H9 (cell line): ENCODE measurements around the gene MAPK7. TPM values are rescaled to one million over a fixed set of nuclear protein-coding genes. Genes with fewer than 3 reads are reported as not detected.

ENCODE experiments used
- DNase-seq: peaks from one replicate; pipeline ENCODE4 v3.0.0-alpha.2; 2017
- H2AFZ ChIP-seq: one replicate; pipeline ENCODE4 v1.6.1; 2013; ENCODE audit warnings: mild to moderate bottlenecking, low read length, control low read depth, moderate library complexity
- H2AK5ac ChIP-seq: 2 replicates; pipeline ENCODE4 v1.6.1; 2013; ENCODE audit warnings: low read length, control low read depth, mixed read lengths; ENCODE audit not compliant: insufficient read length
- H2BK120ac ChIP-seq: one replicate; pipeline ENCODE4 v1.6.1; 2013; ENCODE audit warnings: low read depth, mild to moderate bottlenecking, low read length, control low read depth, inconsistent platforms; ENCODE audit not compliant: poor library complexity, severe bottlenecking
- H2BK12ac ChIP-seq: 2 replicates; pipeline ENCODE4 v1.6.1; 2013; ENCODE audit warnings: low read length, control low read depth, mixed read lengths, low read depth; ENCODE audit not compliant: insufficient read length
- H2BK15ac ChIP-seq: 2 replicates; pipeline ENCODE4 v1.6.1; 2013; ENCODE audit warnings: low read depth, low read length, control low read depth
- H2BK20ac ChIP-seq: one replicate; pipeline ENCODE4 v1.6.1; 2013; ENCODE audit warnings: low read depth, mild to moderate bottlenecking, low read length, control low read depth, inconsistent platforms; ENCODE audit not compliant: poor library complexity, severe bottlenecking
- H2BK5ac ChIP-seq: 2 replicates; pipeline ENCODE4 v1.6.1; 2013; ENCODE audit warnings: low read length, control low read depth, mixed read lengths; ENCODE audit not compliant: insufficient read length
- H3K14ac ChIP-seq: 2 replicates; pipeline ENCODE4 v1.6.1; 2013; ENCODE audit warnings: low read length, control low read depth; ENCODE audit not compliant: insufficient read depth
- H3K18ac ChIP-seq: 2 replicates; pipeline ENCODE4 v1.6.1; 2013; ENCODE audit warnings: low read depth, mild to moderate bottlenecking, mixed read lengths, low read length, control low read depth; ENCODE audit not compliant: insufficient read length
- H3K23ac ChIP-seq: 2 replicates; pipeline ENCODE4 v1.6.1; 2013; ENCODE audit warnings: low read length, control low read depth, mixed read lengths, low read depth; ENCODE audit not compliant: insufficient read length
- H3K23me2 ChIP-seq: 2 replicates; pipeline ENCODE4 v1.6.1; 2013; ENCODE audit warnings: low read depth, mild to moderate bottlenecking, mixed read lengths, low read length, control low read depth; ENCODE audit not compliant: insufficient read length, poor library complexity, severe bottlenecking
- H3K27ac ChIP-seq: 2 replicates; pipeline ENCODE4 v1.5.1; 2013; ENCODE audit warnings: low read length, control low read depth, mixed read lengths, low read depth; ENCODE audit not compliant: insufficient read length
- H3K27me3 ChIP-seq: 2 replicates; pipeline ENCODE4 v1.6.1; 2013; ENCODE audit warnings: low read length, control low read depth, inconsistent platforms; ENCODE audit not compliant: insufficient read depth
- H3K4ac ChIP-seq: 2 replicates; pipeline ENCODE4 v1.6.1; 2013; ENCODE audit warnings: low read depth, mild to moderate bottlenecking, control low read depth, inconsistent platforms, low read length, moderate library complexity
- H3K4me1 ChIP-seq: 2 replicates; pipeline ENCODE4 v1.6.1; 2013; ENCODE audit warnings: low read length, control low read depth, inconsistent platforms; ENCODE audit not compliant: insufficient read depth
- H3K4me2 ChIP-seq: 2 replicates; pipeline ENCODE4 v1.6.1; 2013; ENCODE audit warnings: low read length, control low read depth, mixed read lengths; ENCODE audit not compliant: insufficient read length, insufficient read depth
- H3K56ac ChIP-seq: 2 replicates; pipeline ENCODE4 v1.6.1; 2013; ENCODE audit warnings: low read depth, mild to moderate bottlenecking, mixed read lengths, low read length, control low read depth; ENCODE audit not compliant: insufficient read length
- H3K79me1 ChIP-seq: 2 replicates; pipeline ENCODE4 v1.6.1; 2013; ENCODE audit warnings: low read depth, mild to moderate bottlenecking, moderate library complexity, low read length, control low read depth, inconsistent platforms; ENCODE audit not compliant: insufficient read depth, poor library complexity, severe bottlenecking
- H3K79me2 ChIP-seq: 2 replicates; pipeline ENCODE4 v1.6.1; 2013; ENCODE audit warnings: low read length, control low read depth, inconsistent platforms; ENCODE audit not compliant: insufficient read depth
- H3K9ac ChIP-seq: 2 replicates; pipeline ENCODE4 v1.6.1; 2013; ENCODE audit warnings: low read length, control low read depth, mixed read lengths; ENCODE audit not compliant: insufficient read length; ENCODE audit errors: extremely low read depth
- H3K9me3 ChIP-seq: one replicate; pipeline ENCODE4 v1.6.1; 2013; ENCODE audit warnings: low read depth, low read length, inconsistent platforms; ENCODE audit not compliant: control insufficient read depth
- H3T11ph ChIP-seq: one replicate; pipeline ENCODE4 v1.6.1; 2013; ENCODE audit warnings: mild to moderate bottlenecking, low read length, control low read depth, inconsistent platforms
- H4K20me1 ChIP-seq: one replicate; pipeline ENCODE4 v1.6.1; 2013; ENCODE audit not compliant: control insufficient read depth, insufficient read length, insufficient read depth
- H4K5ac ChIP-seq: 2 replicates; pipeline ENCODE4 v1.6.1; 2013; ENCODE audit warnings: low read depth, mild to moderate bottlenecking, mixed read lengths, low read length, control low read depth; ENCODE audit not compliant: insufficient read length
- H4K8ac ChIP-seq: replicated peaks from 2 replicates; pipeline ENCODE4 v1.6.1; 2013; ENCODE audit warnings: low read length, control low read depth, mixed read lengths, low read depth; ENCODE audit not compliant: insufficient read length
- H4K91ac ChIP-seq: 2 replicates; pipeline ENCODE4 v1.6.1; 2013; ENCODE audit warnings: low read depth, mild to moderate bottlenecking, moderate library complexity, mixed read lengths, low read length, control low read depth; ENCODE audit not compliant: insufficient read length
- H3K27ac Mint-ChIP-seq, 3 experiments: 2 replicates in 2 of 3; 3 replicates in 1 of 3; pipeline ENCODE4 v1.8.0; 2020 to 2021; ENCODE audit warnings: mixed read lengths in 3 of 3, mild to moderate bottlenecking in 1 of 3, moderate library complexity in 1 of 3
- H3K27me3 Mint-ChIP-seq: 2 replicates; pipeline ENCODE4 v1.8.0; 2021; ENCODE audit warnings: low read depth, mild to moderate bottlenecking, moderate library complexity, mixed read lengths
- H3K36me3 Mint-ChIP-seq, 3 experiments: 2 replicates in 2 of 3; 3 replicates in 1 of 3; pipeline ENCODE4 v1.8.0; 2020 to 2021; ENCODE audit warnings: low read depth in 3 of 3, mixed read lengths in 3 of 3; ENCODE audit not compliant: insufficient read depth in 1 of 3
- H3K4me1 Mint-ChIP-seq, 2 experiments: 2 replicates each; pipeline ENCODE4 v1.8.0; 2020; ENCODE audit warnings: mixed read lengths in 2 of 2
- H3K4me3 Mint-ChIP-seq, 2 experiments: 2 replicates in 1 of 2; 3 replicates in 1 of 2; pipeline ENCODE4 v1.8.0; 2020 to 2021; ENCODE audit warnings: mild to moderate bottlenecking in 2 of 2, mixed read lengths in 2 of 2, moderate library complexity in 1 of 2
- H3K9me3 Mint-ChIP-seq, 2 experiments: 2 replicates in 1 of 2; 3 replicates in 1 of 2; pipeline ENCODE4 v1.8.0; 2020; ENCODE audit warnings: mild to moderate bottlenecking in 2 of 2, mixed read lengths in 2 of 2, moderate library complexity in 1 of 2
- CTCF ChIP-seq: fragments of 200-600 bp; sonication (generic); conservative IDR thresholded peaks from 3 replicates; pipeline ENCODE4 v1.8.0; 2021; ENCODE audit warnings: antibody characterized with exemption, mild to moderate bottlenecking
- WGBS: extraction: QIAGEN DNeasy Blood & Tissue Kit; methylation state at CpG from one replicate; pipeline ENCODE4 v1.1.7; 2013; ENCODE audit warnings: missing lambda C conversion rate, low lambda C conversion rate, mixed read lengths; ENCODE audit not compliant: insufficient read length; ENCODE audit errors: extremely low coverage; 5-methylcytosine and 5-hydroxymethylcytosine counted together
- total RNA-seq: library from RNA; stranded (reverse); gene quantifications from 2 replicates; pipeline ENCODE4 v1.2.1, GENCODE V29; 2021

The MAPK7 gene
- total RNA-seq, 1 experiment from 2014 or later, result 43.8 TPM

- no peak for TF ChIP-seq CTCF
- no peaks in the 10 kb centered on the region for H3K4me1 ChIP-seq
- peaks cover 6 to 21% (median 11%) of the 10 kb centered on the region in 3 experiments; a peak in 6 of 7 replicates for H3K36me3 Mint-ChIP-seq
- H3K27ac Mint-ChIP-seq, result peak overlapping the region in 1 of 3 experiments; percentile 70; a peak in 1 of 7 replicates
- WGBS, result no CpG with 5 or more reads among the region's 7 CpGs
- H4K91ac ChIP-seq, result no peak overlapping the region
- H3K79me1 ChIP-seq, result no peaks in the 10 kb centered on the region
- H3K23ac ChIP-seq, result no peak overlapping the region
- H3K23me2 ChIP-seq, result no peaks in the 10 kb centered on the region
- peaks cover 10 to 17% of the 10 kb centered on the region in 2 experiments for H3K4me1 Mint-ChIP-seq
- H4K8ac ChIP-seq, result no peak overlapping the region
- H3K4me2 ChIP-seq, result no peak overlapping the region
- no peak overlapping the region for H3K27ac ChIP-seq
- no peaks in the 10 kb centered on the region for H3K27me3 Mint-ChIP-seq
- H3K27me3 ChIP-seq, result no peaks in the 10 kb centered on the region
- H3K4ac ChIP-seq, result no peak overlapping the region
- H2BK15ac ChIP-seq, result no peak overlapping the region
- H4K20me1 ChIP-seq, result no peaks in the 10 kb centered on the region
- no peak overlapping the region for H2BK20ac ChIP-seq
- H2BK12ac ChIP-seq, result no peak overlapping the region
- H3K79me2 ChIP-seq, result no peaks in the 10 kb centered on the region
- no peak overlapping the region for H2AK5ac ChIP-seq
- no peak overlapping the region for H2BK5ac ChIP-seq
- no peak overlapping the region for H3K14ac ChIP-seq
- H3K9me3 Mint-ChIP-seq, result no peaks in the 10 kb centered on the region
- H2AFZ ChIP-seq, result no peak overlapping the region
- H3K18ac ChIP-seq, result no peak overlapping the region
- no peak overlapping the region for H2BK120ac ChIP-seq
- no peak overlapping the region for H3K56ac ChIP-seq
- no peak overlapping the region for H3K9ac ChIP-seq
- DNase-seq, result peak; percentile 24
- no peak overlapping the region for H3K4me3 Mint-ChIP-seq
- no peak overlapping the region for H4K5ac ChIP-seq
- no peak overlapping the region for H3T11ph ChIP-seq
- H3K9me3 ChIP-seq, result no peaks in the 10 kb centered on the region
Observed at GRCh38 chr17:19345067-19345460, 33.2 kb upstream of the MAPK7 start.
